Thyroid gland (tissue), 4 donors: ENCODE data around the gene BCL11B. TPM values are rescaled to one million over a fixed set of nuclear protein-coding genes. Genes with fewer than 3 reads are reported as not detected.

ENCODE experiments used
- DNase-seq, 2 donors: peaks; one replicate each; pipeline ENCODE4 v3.0.0-alpha.2; 2019
- H3K27ac ChIP-seq, 3 donors: fragments of 200-600 bp; sonication (generic); 1 replicate in 2 of 3; 2 replicates in 1 of 3; pipeline ENCODE4 v1.5.1; 2016 to 2019; ENCODE audit warnings: mild to moderate bottlenecking in 1 of 3, moderate library complexity in 1 of 3
- H3K27me3 ChIP-seq: fragments of 200-600 bp; sonication (generic); one replicate; pipeline ENCODE4 v1.5.1; 2019
- H3K36me3 ChIP-seq, 2 donors: fragments of 200-600 bp; sonication (generic); one replicate each; pipeline ENCODE4 v1.5.1; 2016 to 2019
- H3K4me1 ChIP-seq, 2 donors: fragments of 200-600 bp; sonication (generic); one replicate each; pipeline ENCODE4 v1.5.1; 2017 to 2019
- H3K4me3 ChIP-seq, 3 donors: fragments of 200-600 bp; sonication (generic); replicated peaks in 1 of 3; 1 replicate in 2 of 3; 2 replicates in 1 of 3; pipeline ENCODE4 v1.5.1; 2016; ENCODE audit warnings: mild to moderate bottlenecking in 1 of 3
- H3K9me3 ChIP-seq: fragments of 200-600 bp; sonication (generic); one replicate; pipeline ENCODE4 v1.5.1; 2017
- POLR2A ChIP-seq, 2 donors: fragments of 450-650 bp; IDR thresholded peaks; one replicate each; pipeline ENCODE4 v1.6.1; 2017; ENCODE audit warnings: antibody characterized with exemption in 2 of 2, mild to moderate bottlenecking in 2 of 2, moderate library complexity in 1 of 2
- WGBS, 2 donors: methylation state at CpG; one replicate each; pipeline ENCODE4 v1.1.5; 2017; 5-methylcytosine and 5-hydroxymethylcytosine counted together
- intact Hi-C: fragments of 100-400 bp; cut with DNase I; formaldehyde crosslinking; loops from one replicate; pipeline ENCODE4 v1.15.1; 2023
- total RNA-seq, 4 donors: library from RNA; depleted of rRNA; stranded (reverse); fragments of >200 nt; gene quantifications; one replicate each; pipeline ENCODE4 v1.2.3, GENCODE V29; 2016
- TF ChIP-seq, protein P1 (sequence below), 6 experiments: fragments of 200-600 bp in 3 of 6; fragments of 450-650 bp in 3 of 6; sonication (generic) in 3 of 6; IDR thresholded peaks; one replicate each; pipeline ENCODE4 v1.5.1; 2016 to 2019; ENCODE audit warnings: antibody characterized with exemption in 6 of 6, mild to moderate bottlenecking in 2 of 6, inconsistent platforms in 1 of 6, moderate library complexity in 1 of 6

The BCL11B gene
- total RNA-seq, 4 donors from 2014 or later, result 0.81 to 4.3 (median 2.3) TPM

- TF ChIP-seq, protein P1, sequence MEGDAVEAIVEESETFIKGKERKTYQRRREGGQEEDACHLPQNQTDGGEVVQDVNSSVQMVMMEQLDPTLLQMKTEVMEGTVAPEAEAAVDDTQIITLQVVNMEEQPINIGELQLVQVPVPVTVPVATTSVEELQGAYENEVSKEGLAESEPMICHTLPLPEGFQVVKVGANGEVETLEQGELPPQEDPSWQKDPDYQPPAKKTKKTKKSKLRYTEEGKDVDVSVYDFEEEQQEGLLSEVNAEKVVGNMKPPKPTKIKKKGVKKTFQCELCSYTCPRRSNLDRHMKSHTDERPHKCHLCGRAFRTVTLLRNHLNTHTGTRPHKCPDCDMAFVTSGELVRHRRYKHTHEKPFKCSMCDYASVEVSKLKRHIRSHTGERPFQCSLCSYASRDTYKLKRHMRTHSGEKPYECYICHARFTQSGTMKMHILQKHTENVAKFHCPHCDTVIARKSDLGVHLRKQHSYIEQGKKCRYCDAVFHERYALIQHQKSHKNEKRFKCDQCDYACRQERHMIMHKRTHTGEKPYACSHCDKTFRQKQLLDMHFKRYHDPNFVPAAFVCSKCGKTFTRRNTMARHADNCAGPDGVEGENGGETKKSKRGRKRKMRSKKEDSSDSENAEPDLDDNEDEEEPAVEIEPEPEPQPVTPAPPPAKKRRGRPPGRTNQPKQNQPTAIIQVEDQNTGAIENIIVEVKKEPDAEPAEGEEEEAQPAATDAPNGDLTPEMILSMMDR (IDR thresholded peaks at IDR 0.05), result no peak
- TF ChIP-seq POLR2A (IDR thresholded peaks at IDR 0.05), result no peak
- no peaks in the 10 kb centered on the region for H3K36me3 ChIP-seq
- no peak for DNase-seq
Measured at GRCh38 chr14:99254328-99255009, 17.5 kb downstream of the BCL11B start.

GRCh38 chr14:99253890-99254289, 18.1 kb downstream of the BCL11B start:
- Histone ChIP-seq H3K9me3 (no peaks in the 10 kb centered on the region), H3K4me3 (no peak overlapping the region), H3K36me3 (no peaks in the 10 kb centered on the region), H3K27ac (no peak overlapping the region), H3K4me1 (peaks cover 0 to 11% of the 10 kb centered on the region in 2 donors), H3K27me3 (no peaks in the 10 kb centered on the region)
- TF ChIP-seq, protein P1 (IDR thresholded peaks at IDR 0.05), result no peak
- TF ChIP-seq POLR2A (IDR thresholded peaks at IDR 0.05), result no peak
- intact Hi-C loops, result no loop called here
- DNase-seq, result no peak
- 88% methylated on average over 7 of the region's 7 CpGs for WGBS, 2 donors

More at GRCh38 chr14:99254328-99255009, 17.5 kb downstream of the BCL11B start:
- intact Hi-C loops, result no loop called here
- peaks cover 0 to 11% of the 10 kb centered on the region in 2 donors for H3K4me1 ChIP-seq
- WGBS, 2 donors, result 73 to 81% methylated on average over 15 to 16 of the region's 16 CpGs
- no peaks in the 10 kb centered on the region for H3K27me3 ChIP-seq
- H3K27ac ChIP-seq, result no peak overlapping the region
- H3K4me3 ChIP-seq, result no peak overlapping the region
- H3K9me3 ChIP-seq, result no peaks in the 10 kb centered on the region

GRCh38 chr14:99252940-99253868, 18.8 kb downstream of the BCL11B start:
- Histone ChIP-seq H3K4me3 (no peak overlapping the region), H3K27ac (no peak overlapping the region), H3K9me3 (no peaks in the 10 kb centered on the region), H3K36me3 (no peaks in the 10 kb centered on the region), H3K27me3 (no peaks in the 10 kb centered on the region), H3K4me1 (peaks cover 0 to 7% of the 10 kb centered on the region in 2 donors)
- no peak for DNase-seq
- WGBS, 2 donors, result 81 to 82% methylated on average over 23 to 24 of the region's 25 CpGs
- no peak for TF ChIP-seq POLR2A (IDR thresholded peaks at IDR 0.05)
- TF ChIP-seq, protein P1 (IDR thresholded peaks at IDR 0.05), result no peak
- intact Hi-C loops, result no loop called here

- H3K4me1 ChIP-seq, result peaks cover under 1 to 4% of the 10 kb centered on the region in 2 donors
- no peak for DNase-seq
- H3K27me3 ChIP-seq, result no peaks in the 10 kb centered on the region
- no peak overlapping the region for H3K27ac ChIP-seq
- WGBS, 2 donors, result 77 to 84% methylated on average over 9 of the region's 9 CpGs
- no peak for TF ChIP-seq POLR2A (IDR thresholded peaks at IDR 0.05)
- TF ChIP-seq, protein P1 (IDR thresholded peaks at IDR 0.05), result no peak
- no peaks in the 10 kb centered on the region for H3K9me3 ChIP-seq
- no peak overlapping the region for H3K4me3 ChIP-seq
- no peaks in the 10 kb centered on the region for H3K36me3 ChIP-seq
- intact Hi-C loops, result no loop called here
Measured at GRCh38 chr14:99252443-99252939, 19.5 kb downstream of the BCL11B start.
